ENCODE measurements around the gene ITIH1. TPM values are rescaled to one million over a fixed set of nuclear protein-coding genes. Genes with fewer than 3 reads are reported as not detected.

The ITIH1 gene, protein sequence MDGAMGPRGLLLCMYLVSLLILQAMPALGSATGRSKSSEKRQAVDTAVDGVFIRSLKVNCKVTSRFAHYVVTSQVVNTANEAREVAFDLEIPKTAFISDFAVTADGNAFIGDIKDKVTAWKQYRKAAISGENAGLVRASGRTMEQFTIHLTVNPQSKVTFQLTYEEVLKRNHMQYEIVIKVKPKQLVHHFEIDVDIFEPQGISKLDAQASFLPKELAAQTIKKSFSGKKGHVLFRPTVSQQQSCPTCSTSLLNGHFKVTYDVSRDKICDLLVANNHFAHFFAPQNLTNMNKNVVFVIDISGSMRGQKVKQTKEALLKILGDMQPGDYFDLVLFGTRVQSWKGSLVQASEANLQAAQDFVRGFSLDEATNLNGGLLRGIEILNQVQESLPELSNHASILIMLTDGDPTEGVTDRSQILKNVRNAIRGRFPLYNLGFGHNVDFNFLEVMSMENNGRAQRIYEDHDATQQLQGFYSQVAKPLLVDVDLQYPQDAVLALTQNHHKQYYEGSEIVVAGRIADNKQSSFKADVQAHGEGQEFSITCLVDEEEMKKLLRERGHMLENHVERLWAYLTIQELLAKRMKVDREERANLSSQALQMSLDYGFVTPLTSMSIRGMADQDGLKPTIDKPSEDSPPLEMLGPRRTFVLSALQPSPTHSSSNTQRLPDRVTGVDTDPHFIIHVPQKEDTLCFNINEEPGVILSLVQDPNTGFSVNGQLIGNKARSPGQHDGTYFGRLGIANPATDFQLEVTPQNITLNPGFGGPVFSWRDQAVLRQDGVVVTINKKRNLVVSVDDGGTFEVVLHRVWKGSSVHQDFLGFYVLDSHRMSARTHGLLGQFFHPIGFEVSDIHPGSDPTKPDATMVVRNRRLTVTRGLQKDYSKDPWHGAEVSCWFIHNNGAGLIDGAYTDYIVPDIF
- total RNA-seq = not detected in 2 replicates

GRCh38 chr3:52777127-52777958, at the start of gene ITIH1:
ITIH1 (plus strand) TSS chr3:52777599; CDS start chr3:52777616, 17 bp downstream.

DNA sequence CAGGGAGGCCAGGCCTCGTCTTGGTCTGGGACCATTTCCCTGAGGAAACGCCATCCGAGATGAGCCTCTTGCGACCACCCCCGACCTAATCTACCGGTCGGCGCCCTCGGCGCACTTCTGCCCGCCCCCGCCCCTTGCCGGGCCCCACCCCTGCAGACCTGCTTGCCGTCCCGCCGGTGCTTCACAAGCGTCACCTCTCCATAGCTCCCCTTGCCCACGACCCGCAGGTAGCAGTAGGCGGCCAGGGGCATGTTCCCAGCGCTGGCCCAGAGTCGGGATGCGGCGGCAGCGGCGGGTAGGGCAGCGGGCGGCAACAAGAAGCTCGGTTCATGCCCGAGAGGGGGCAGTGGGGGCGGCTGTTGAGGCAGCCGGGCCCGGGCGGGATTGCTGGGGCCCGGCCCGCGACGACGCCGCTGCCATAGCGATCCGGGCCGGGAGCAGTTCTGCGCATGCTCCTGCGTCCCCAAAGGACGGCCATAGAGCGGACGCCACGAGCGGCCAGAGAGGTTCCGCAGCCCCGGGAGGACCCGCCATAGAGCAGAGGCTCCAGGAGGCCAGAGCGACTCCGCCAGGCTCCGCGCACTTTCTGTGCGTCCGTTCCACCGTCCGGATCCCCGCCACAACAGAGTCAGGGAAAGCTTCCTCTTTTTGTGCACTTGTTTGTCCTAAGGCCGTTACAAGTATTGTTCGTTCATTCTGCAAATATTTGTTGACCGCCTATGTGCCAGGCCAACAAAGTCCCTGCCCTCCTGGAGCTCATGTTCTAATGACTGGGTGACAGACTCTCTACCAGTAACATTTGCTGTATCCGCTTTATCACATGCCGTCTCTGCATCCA, 6.7 kb upstream of the ITIH1 start, which contains the start of gene NEK4:
TSS of gene NEK4 (minus strand) at position 445 of the 838 bp plus-strand sequence. CDS start at position 251, 194 bp downstream.

GRCh38 chr3:52794612-52795099, 17.3 kb downstream of the ITIH1 start, which contains the start of gene ITIH3:
ITIH3 (plus strand) TSS chr3:52794796; CDS start chr3:52794804, 8 bp downstream.

GRCh38 chr3:52830535-52831258, 53.3 kb downstream of the ITIH1 start, which contains the start of gene ITIH4:
ITIH4 (minus strand) TSS chr3:52830672; CDS start chr3:52830642, 30 bp downstream.

DNA sequence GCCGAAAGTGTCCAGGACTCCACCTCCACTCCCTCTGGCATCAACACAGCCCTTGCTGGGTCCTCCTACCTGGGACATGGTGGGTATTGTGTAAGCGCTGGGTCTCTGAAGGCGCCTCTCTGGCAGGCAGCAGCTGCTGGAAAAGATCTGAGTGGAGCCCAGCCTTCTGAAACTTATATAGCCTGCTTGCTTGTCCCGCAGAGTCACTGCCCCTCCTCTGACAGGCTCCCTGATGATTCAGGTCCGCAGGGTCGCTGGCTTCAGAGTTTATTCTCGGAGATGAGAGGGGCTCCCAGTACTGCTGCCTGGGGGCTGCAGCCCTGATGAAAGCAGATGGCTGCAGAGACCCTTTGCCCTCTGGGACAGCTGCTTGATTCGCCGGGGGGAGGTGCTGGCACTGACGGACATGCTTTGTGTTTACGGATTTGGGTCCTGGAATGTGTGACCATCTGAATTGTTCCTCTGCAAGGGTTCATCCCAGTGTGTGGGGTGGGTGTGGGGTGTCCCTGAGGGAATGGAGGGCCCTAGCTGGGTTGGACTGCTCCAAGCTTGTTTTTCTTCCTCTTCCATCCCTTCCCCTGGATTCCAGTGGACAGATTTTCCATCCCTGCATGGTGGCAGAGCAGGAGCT, 57.6 kb downstream of the ITIH1 start, which contains the start of gene MUSTN1:
TSS of gene MUSTN1 (minus strand) at position 149 of the 631 bp plus-strand sequence. CDS start at position 78, 71 bp downstream.

Other genes starting within 250 kb of the ITIH1 start
- gene NT5DC2, start 243.7 kb upstream of the ITIH1 start, total RNA-seq = 23.9 and 95.8 TPM in 2 replicates
- 2.6 and 23.6 TPM in 2 replicates for gene UQCC5, start 241.0 kb upstream of the ITIH1 start, total RNA-seq
- gene PBRM1, start 91.7 kb upstream of the ITIH1 start, total RNA-seq = 58.5 and 83.1 TPM in 2 replicates
- gene GNL3, start 91.6 kb upstream of the ITIH1 start, total RNA-seq = 206 and 216 TPM in 2 replicates
- 85.4 and 90.9 TPM in 2 replicates for gene GLT8D1, start 71.8 kb upstream of the ITIH1 start, total RNA-seq
- 50.3 and 52.0 TPM in 2 replicates for gene SPCS1, start 71.5 kb upstream of the ITIH1 start, total RNA-seq
- 13.3 and 22.6 TPM in 2 replicates for gene NEK4, start 6.7 kb upstream of the ITIH1 start, total RNA-seq
- not detected in 2 replicates for gene ITIH3, start 17.2 kb downstream of the ITIH1 start, total RNA-seq
- 0.76 TPM in 1 of 2 replicates, not detected in the other for gene ITIH4, start 53.1 kb downstream of the ITIH1 start, total RNA-seq
- gene MUSTN1, start 57.4 kb downstream of the ITIH1 start, total RNA-seq = not detected in 2 replicates
- gene STIMATE, start 119.9 kb downstream of the ITIH1 start, total RNA-seq = 9.1 and 13.2 TPM in 2 replicates

Measured in epithelial cell of umbilical artery (primary cell).